Body of pancreas (tissue), 4 donors: Measurements from ENCODE around the gene SLC7A6.

Source experiments
- CTCF ChIP-seq, 7 experiments: fragments of 450-650 bp in 4 of 7; fragments of 200-600 bp in 3 of 7; sonication (generic) in 3 of 7; IDR thresholded peaks; one replicate each; pipeline ENCODE4 v1.5.1; 2016 to 2019; ENCODE audit warnings: antibody characterized with exemption in 7 of 7
- POLR2A ChIP-seq, 3 donors: fragments of 450-650 bp; IDR thresholded peaks; one replicate each; pipeline ENCODE4 v1.6.1; 2016; ENCODE audit warnings: antibody characterized with exemption in 3 of 3, mild to moderate bottlenecking in 2 of 3

GRCh38 chr16:68247932-68248331 lies 16.4 kb upstream of the SLC7A6 start:
- TF ChIP-seq CTCF (IDR thresholded peaks at IDR 0.05) (no peak), POLR2A (IDR thresholded peaks at IDR 0.05) (no peak)
